ENCODE results near the gene HEXA.
"Not testable (repeated sequence)": the region's sequence is repeated elsewhere in the genome, so short reads cannot be mapped to it uniquely, and the experiment has no call there.

HEXA gene

GRCh38 chr15:72375846-72376581 is at the start of gene HEXA:
Gene HEXA (minus strand): TSS chr15:72376014. CDS start chr15:72375972, 42 bp downstream.
- peak; percentile 91 to 93 for DNase-seq (ENCODE audit: low read depth in 2 of 2, low spot score in 1 of 2)

- DNase-seq (ENCODE audit: low read depth in 2 of 2, low spot score in 1 of 2): no peak
Measured at GRCh38 chr15:72423256-72423655, 47.4 kb upstream of the HEXA start.

- DNase-seq (ENCODE audit: low read depth in 2 of 2, low spot score in 1 of 2): no peak
Measured at GRCh38 chr15:72421484-72421883, 45.7 kb upstream of the HEXA start.

GRCh38 chr15:72420576-72420975 is 44.8 kb upstream of the HEXA start:
- no peak for DNase-seq (ENCODE audit: low read depth in 2 of 2, low spot score in 1 of 2)

GRCh38 chr15:72419768-72420167 is 44.0 kb upstream of the HEXA start:
- not testable (repeated sequence) for DNase-seq (ENCODE audit: low read depth in 2 of 2, low spot score in 1 of 2)

GRCh38 chr15:72415304-72415703 is 39.5 kb upstream of the HEXA start:
- DNase-seq (ENCODE audit: low read depth in 2 of 2, low spot score in 1 of 2): no peak

- not testable (repeated sequence) for DNase-seq (ENCODE audit: low read depth in 2 of 2, low spot score in 1 of 2)
Measured at GRCh38 chr15:72413337-72413736, 37.5 kb upstream of the HEXA start.

GRCh38 chr15:72411544-72411943 is 35.7 kb upstream of the HEXA start:
- no peak for DNase-seq (ENCODE audit: low read depth in 2 of 2, low spot score in 1 of 2)

GRCh38 chr15:72411111-72411510 is 35.3 kb upstream of the HEXA start:
- DNase-seq (ENCODE audit: low read depth in 2 of 2, low spot score in 1 of 2): no peak

GRCh38 chr15:72406936-72407335 is 31.1 kb upstream of the HEXA start:
- no peak for DNase-seq (ENCODE audit: low read depth in 2 of 2, low spot score in 1 of 2)

GRCh38 chr15:72404841-72405240 is 29.0 kb upstream of the HEXA start:
- DNase-seq (ENCODE audit: low read depth in 2 of 2, low spot score in 1 of 2): no peak

GRCh38 chr15:72404356-72404755 is 28.5 kb upstream of the HEXA start:
- no peak for DNase-seq (ENCODE audit: low read depth in 2 of 2, low spot score in 1 of 2)

GRCh38 chr15:72402726-72403125 is 26.9 kb upstream of the HEXA start:
- no peak for DNase-seq (ENCODE audit: low read depth in 2 of 2, low spot score in 1 of 2)

- no peak for DNase-seq (ENCODE audit: low read depth in 2 of 2, low spot score in 1 of 2)
Measured at GRCh38 chr15:72398648-72399047, 22.8 kb upstream of the HEXA start.

- no peak for DNase-seq (ENCODE audit: low read depth in 2 of 2, low spot score in 1 of 2)
Measured at GRCh38 chr15:72397796-72398588, 22.2 kb upstream of the HEXA start, which contains the start of gene TMEM202. Gene TMEM202 (plus strand): TSS chr15:72398305. CDS start chr15:72398327, 22 bp downstream.

GRCh38 chr15:72396331-72396730 is 20.5 kb upstream of the HEXA start:
- DNase-seq (ENCODE audit: low read depth in 2 of 2, low spot score in 1 of 2): not testable (repeated sequence)

GRCh38 chr15:72389231-72389630 is 13.4 kb upstream of the HEXA start:
- no peak for DNase-seq (ENCODE audit: low read depth in 2 of 2, low spot score in 1 of 2)

- DNase-seq (ENCODE audit: low read depth in 2 of 2, low spot score in 1 of 2): no peak
Measured at GRCh38 chr15:72387741-72388140, 11.9 kb upstream of the HEXA start.

- DNase-seq (ENCODE audit: low read depth in 2 of 2, low spot score in 1 of 2): no peak
Measured at GRCh38 chr15:72382146-72382545, 6.3 kb upstream of the HEXA start.

GRCh38 chr15:72380743-72381142 is 4.9 kb upstream of the HEXA start:
- DNase-seq (ENCODE audit: low read depth in 2 of 2, low spot score in 1 of 2): no peak

GRCh38 chr15:72379856-72380430 is 4.1 kb upstream of the HEXA start:
- DNase-seq (ENCODE audit: low read depth in 2 of 2, low spot score in 1 of 2): no peak

- DNase-seq (ENCODE audit: low read depth in 2 of 2, low spot score in 1 of 2): not testable (repeated sequence)
Measured at GRCh38 chr15:72379106-72379505, 3.3 kb upstream of the HEXA start.

Data from stimulated activated CD8-positive, alpha-beta memory T cell treated with anti-CD3 and anti-CD28 coated beads, Interleukin-4, amount 100 ng/mL, for 1 hour (primary cell).